ENCODE results near the gene CPA2.

The CPA2 gene

DNA sequence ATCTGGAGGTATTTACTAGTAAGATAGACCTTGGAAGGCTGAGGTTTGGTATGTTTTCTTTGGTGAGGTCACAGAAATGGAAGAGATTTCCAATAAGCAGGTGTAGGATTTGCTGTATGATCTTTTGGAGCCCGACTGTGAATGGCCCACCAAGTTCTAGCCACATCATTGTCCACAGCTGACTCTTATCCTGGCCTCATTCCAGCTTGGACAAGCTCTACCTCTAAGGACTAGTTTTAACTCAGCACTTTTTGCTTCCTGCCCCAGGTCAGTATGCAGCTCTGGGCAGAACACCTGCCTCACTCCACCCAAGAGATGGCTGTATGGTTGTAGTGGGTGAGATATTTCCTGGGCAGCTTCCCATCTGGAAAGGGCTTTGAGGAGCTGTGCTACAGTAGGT, 20.2 kb downstream of the CPA2 start:
- no peak overlapping the region for H3K4me3 ChIP-seq (ENCODE audit: low read depth, low read length)
- in situ Hi-C loops (cut with HindIII; ENCODE audit: low pct_ligation_motif_present, low sequenced_read_pairs): no loop called here
- TF ChIP-seq, protein P1, sequence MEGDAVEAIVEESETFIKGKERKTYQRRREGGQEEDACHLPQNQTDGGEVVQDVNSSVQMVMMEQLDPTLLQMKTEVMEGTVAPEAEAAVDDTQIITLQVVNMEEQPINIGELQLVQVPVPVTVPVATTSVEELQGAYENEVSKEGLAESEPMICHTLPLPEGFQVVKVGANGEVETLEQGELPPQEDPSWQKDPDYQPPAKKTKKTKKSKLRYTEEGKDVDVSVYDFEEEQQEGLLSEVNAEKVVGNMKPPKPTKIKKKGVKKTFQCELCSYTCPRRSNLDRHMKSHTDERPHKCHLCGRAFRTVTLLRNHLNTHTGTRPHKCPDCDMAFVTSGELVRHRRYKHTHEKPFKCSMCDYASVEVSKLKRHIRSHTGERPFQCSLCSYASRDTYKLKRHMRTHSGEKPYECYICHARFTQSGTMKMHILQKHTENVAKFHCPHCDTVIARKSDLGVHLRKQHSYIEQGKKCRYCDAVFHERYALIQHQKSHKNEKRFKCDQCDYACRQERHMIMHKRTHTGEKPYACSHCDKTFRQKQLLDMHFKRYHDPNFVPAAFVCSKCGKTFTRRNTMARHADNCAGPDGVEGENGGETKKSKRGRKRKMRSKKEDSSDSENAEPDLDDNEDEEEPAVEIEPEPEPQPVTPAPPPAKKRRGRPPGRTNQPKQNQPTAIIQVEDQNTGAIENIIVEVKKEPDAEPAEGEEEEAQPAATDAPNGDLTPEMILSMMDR (IDR thresholded peaks at IDR 0.05; ENCODE audit: low read depth, low read length, missing control alignments): no peak
- H3K27ac ChIP-seq: no peak overlapping the region
- no peaks in the 10 kb centered on the region for H3K36me3 ChIP-seq (replicated peaks)
- H3K27me3 ChIP-seq (replicated peaks): no peaks in the 10 kb centered on the region
- no peak for DNase-seq

DNA sequence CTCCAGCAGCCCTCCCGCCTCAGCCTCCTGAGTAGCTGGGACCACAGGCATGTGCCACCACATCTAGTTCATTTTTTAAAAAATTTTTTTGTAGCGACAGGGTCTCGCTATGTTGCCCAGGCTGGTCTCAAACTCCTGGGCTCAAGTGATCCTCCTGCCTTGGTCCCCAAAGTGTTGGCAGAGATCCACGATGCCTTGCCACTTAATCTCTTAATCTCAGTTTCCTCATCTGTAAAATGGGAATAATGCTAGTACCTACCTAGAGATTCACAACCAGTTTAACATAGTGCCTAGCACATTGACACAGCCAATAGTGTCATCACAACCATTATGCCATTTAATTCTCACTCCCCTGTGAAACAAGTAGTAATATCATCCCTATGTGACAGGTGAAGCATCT, 21.5 kb downstream of the CPA2 start:
- no peaks in the 10 kb centered on the region for H3K27me3 ChIP-seq (replicated peaks)
- no peak for DNase-seq
- no peaks in the 10 kb centered on the region for H3K36me3 ChIP-seq (replicated peaks)
- TF ChIP-seq, protein P1 (IDR thresholded peaks at IDR 0.05; ENCODE audit: low read depth, low read length, missing control alignments): no peak
- no peak overlapping the region for H3K27ac ChIP-seq
- in situ Hi-C loops (cut with HindIII; ENCODE audit: low pct_ligation_motif_present, low sequenced_read_pairs): no loop called here
- no peak overlapping the region for H3K4me3 ChIP-seq (ENCODE audit: low read depth, low read length)

DNA sequence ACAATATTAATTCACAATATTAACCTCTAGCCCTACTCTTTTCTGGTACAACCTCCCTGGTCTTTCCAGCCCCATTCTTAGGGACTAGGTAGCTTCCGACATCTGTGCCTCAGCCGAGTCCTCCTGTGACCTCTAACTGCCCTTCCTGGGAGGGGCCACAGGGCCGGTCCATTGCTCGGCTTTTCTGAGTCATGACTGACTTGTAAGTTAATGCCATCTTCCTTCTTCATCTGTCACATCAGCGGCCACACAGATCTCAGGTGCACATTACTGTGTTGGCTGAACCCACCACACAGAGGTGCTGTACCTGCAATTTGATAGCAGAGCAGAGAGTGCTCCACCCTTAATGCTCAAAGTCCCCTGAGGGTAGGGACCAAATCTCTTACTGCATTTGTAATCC, 22.2 kb downstream of the CPA2 start:
- Histone ChIP-seq H3K27ac (no peak overlapping the region), H3K4me3 (ENCODE audit: low read depth, low read length) (no peak overlapping the region), H3K36me3 (replicated peaks) (no peaks in the 10 kb centered on the region), H3K27me3 (replicated peaks) (no peaks in the 10 kb centered on the region)
- in situ Hi-C loops (cut with HindIII; ENCODE audit: low pct_ligation_motif_present, low sequenced_read_pairs): no loop called here
- DNase-seq: no peak
- TF ChIP-seq, protein P1 (IDR thresholded peaks at IDR 0.05; ENCODE audit: low read depth, low read length, missing control alignments): no peak

DNA sequence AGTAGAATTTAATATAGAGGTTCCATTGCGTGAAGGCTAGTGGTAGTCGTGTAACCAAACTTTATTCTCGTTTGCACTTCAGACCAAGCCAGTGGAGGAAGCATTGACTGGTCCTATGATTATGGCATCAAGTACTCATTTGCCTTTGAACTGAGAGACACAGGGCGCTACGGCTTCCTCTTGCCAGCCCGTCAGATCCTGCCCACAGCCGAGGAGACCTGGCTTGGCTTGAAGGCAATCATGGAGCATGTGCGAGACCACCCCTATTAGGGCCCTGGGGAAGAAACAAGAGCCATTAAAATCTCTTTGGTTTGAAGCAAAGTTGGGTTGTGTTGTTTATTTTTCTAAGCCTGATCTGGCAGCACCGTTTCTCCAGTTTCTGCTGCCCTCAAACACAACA, 22.8 kb downstream of the CPA2 start:
- in situ Hi-C loops (cut with HindIII; ENCODE audit: low pct_ligation_motif_present, low sequenced_read_pairs): no loop called here

DNA sequence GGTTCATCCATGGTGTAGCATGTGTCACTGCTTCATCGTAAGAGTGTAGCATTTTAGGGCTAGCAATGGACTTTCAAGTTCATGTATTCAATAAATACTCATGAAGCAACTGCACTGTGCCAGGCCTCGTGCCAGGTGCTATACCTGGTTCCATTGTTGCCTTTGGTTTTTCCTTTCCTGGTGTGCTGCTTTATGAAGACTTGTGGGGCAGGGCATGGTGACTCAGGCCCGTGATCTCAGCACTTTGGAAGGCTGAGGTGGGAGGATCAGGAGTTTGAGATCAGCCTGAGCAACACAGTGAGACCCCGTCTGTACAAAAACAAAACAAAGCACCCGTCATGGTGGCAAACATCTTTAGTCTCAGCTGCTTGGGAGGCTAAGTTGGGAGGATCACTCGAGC, 24.1 kb downstream of the CPA2 start:
- in situ Hi-C loops (cut with HindIII; ENCODE audit: low pct_ligation_motif_present, low sequenced_read_pairs): no loop called here
- no peak overlapping the region for H3K4me3 ChIP-seq (ENCODE audit: low read depth, low read length)
- TF ChIP-seq, protein P1 (IDR thresholded peaks at IDR 0.05; ENCODE audit: low read depth, low read length, missing control alignments): no peak
- H3K36me3 ChIP-seq (replicated peaks): no peaks in the 10 kb centered on the region
- peak; percentile 74 for DNase-seq
- peak overlapping the region; percentile 18 for H3K27ac ChIP-seq
- H3K27me3 ChIP-seq (replicated peaks): no peaks in the 10 kb centered on the region

More for the DNA sequence above, 22.8 kb downstream of the CPA2 start:
- Histone ChIP-seq H3K27ac (no peak overlapping the region), H3K4me3 (ENCODE audit: low read depth, low read length) (no peak overlapping the region), H3K36me3 (replicated peaks) (no peaks in the 10 kb centered on the region), H3K27me3 (replicated peaks) (no peaks in the 10 kb centered on the region)
- no peak for DNase-seq
- TF ChIP-seq, protein P1 (IDR thresholded peaks at IDR 0.05; ENCODE audit: low read depth, low read length, missing control alignments): no peak

DNA sequence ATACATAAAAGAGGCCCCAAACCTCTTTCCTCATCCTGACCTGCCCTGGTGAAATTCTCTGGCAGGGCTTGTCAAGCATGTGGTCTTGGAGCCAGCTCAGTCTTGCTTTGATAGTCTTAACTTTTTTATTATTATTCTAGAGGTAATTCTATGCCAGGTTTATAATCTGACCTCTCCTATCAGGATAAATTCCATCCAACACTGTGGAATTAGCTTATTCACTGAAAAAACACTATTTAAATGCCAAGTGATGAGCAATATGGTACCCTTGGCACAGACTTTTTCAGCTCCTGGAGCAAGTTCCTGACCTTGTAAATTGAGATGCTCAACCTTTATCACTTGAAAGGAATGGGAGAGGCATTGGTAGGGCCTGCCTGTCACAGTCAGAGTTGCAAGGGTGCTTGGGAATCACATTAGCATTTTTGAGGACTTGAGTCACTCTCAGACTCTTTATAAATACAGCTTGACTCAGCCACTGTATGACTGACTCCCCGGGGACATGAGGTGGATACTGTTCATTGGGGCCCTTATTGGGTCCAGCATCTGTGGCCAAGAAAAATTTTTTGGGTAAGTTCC, 26.1 kb downstream of the CPA2 start, which contains the start of gene CPA4:
CPA4 (plus strand) TSS at position 480 of the 576 bp plus-strand sequence; CDS start at position 500, 20 bp downstream.
- Histone ChIP-seq H3K27me3 (replicated peaks) (no peaks in the 10 kb centered on the region), H3K36me3 (replicated peaks) (no peaks in the 10 kb centered on the region), H3K27ac (peak within 1 kb of the TSS; percentile 69), H3K4me3 (ENCODE audit: low read depth, low read length) (peak within 1 kb of the TSS; percentile 18)
- in situ Hi-C loops (cut with HindIII; ENCODE audit: low pct_ligation_motif_present, low sequenced_read_pairs): no loop called here
- TF ChIP-seq, protein P1 (IDR thresholded peaks at IDR 0.05; ENCODE audit: low read depth, low read length, missing control alignments): no peak
- peak; percentile 98 for DNase-seq

Data from brain microvascular endothelial cell (primary cell).